PC-9 (cell line): ENCODE measurements around the gene TRPM5. TPM values are rescaled to one million over a fixed set of nuclear protein-coding genes. Genes with fewer than 3 reads are reported as not detected.

ENCODE experiments used
- BruUV-seq: library from RNA; stranded (reverse); fragments of 400-500 nt; replicated peaks from 2 replicates; lab custom pipeline; 2021; lab: Mats Ljungman, UMichigan
- CTCF ChIA-PET: fragments of 300-600 bp; sonication (Branson Sonifier 250); formaldehyde crosslinking; loops from one replicate; lab custom pipeline; 2022; ENCODE audit warnings: antibody characterized with exemption; lab: Charles Lee
- POLR2A ChIA-PET: fragments of 300-600 bp; sonication (Branson Sonifier 250); formaldehyde crosslinking; loops from one replicate; lab custom pipeline; 2022; ENCODE audit warnings: antibody characterized with exemption; ENCODE audit not compliant: unreplicated experiment; lab: Charles Lee
- DNase-seq, 2 experiments: peaks; one replicate each; pipeline versions ENCODE4 v3.0.0 to v3.0.0-alpha.2; 2015 to 2022; ENCODE audit warnings: mixed read lengths in 1 of 2
- H2AFZ ChIP-seq: fragments of 200-600 bp; sonication (generic); 2 replicates; pipeline ENCODE4 v1.8.1; 2017; ENCODE audit warnings: antibody characterized with exemption
- H3F3A ChIP-seq: fragments of 200-600 bp; sonication (generic); 2 replicates; pipeline ENCODE4 v1.8.1; 2017; ENCODE audit warnings: antibody characterized with exemption, mild to moderate bottlenecking, low read depth; ENCODE audit not compliant: insufficient read depth
- H3K27ac ChIP-seq: fragments of 200-600 bp; sonication (generic); 2 replicates; pipeline ENCODE4 v1.6.1; 2016; ENCODE audit warnings: mixed run types
- H3K27me3 ChIP-seq: fragments of 200-600 bp; sonication (generic); 2 replicates; pipeline ENCODE4 v1.6.1; 2016; ENCODE audit warnings: low read depth, mixed run types; ENCODE audit not compliant: insufficient read depth
- H3K36me3 ChIP-seq: fragments of 200-600 bp; sonication (generic); 2 replicates; pipeline ENCODE4 v1.6.1; 2016; ENCODE audit warnings: low read depth, mixed run types
- H3K4me1 ChIP-seq: fragments of 200-600 bp; sonication (generic); replicated peaks from 2 replicates; pipeline ENCODE4 v1.6.1; 2016; ENCODE audit warnings: mixed run types; ENCODE audit not compliant: insufficient read depth
- H3K4me2 ChIP-seq: fragments of 200-600 bp; sonication (generic); 2 replicates; pipeline ENCODE4 v1.6.1; 2017; ENCODE audit warnings: mixed run types
- H3K4me3 ChIP-seq: fragments of 200-600 bp; sonication (generic); 2 replicates; pipeline ENCODE4 v1.6.1; 2016; ENCODE audit warnings: mixed run types
- H3K79me2 ChIP-seq: fragments of 200-600 bp; sonication (generic); 2 replicates; pipeline ENCODE4 v1.6.1; 2017; ENCODE audit warnings: low read depth, mixed run types
- H3K9me2 ChIP-seq: fragments of 200-600 bp; sonication (generic); 2 replicates; pipeline ENCODE4 v1.8.1; 2017; ENCODE audit warnings: mild to moderate bottlenecking; ENCODE audit not compliant: insufficient read depth
- H3K9me3 ChIP-seq: fragments of 200-600 bp; sonication (generic); 2 replicates; pipeline ENCODE4 v1.8.1; 2016; ENCODE audit warnings: low read depth; ENCODE audit not compliant: insufficient read depth
- H4K20me1 ChIP-seq: fragments of 200-600 bp; sonication (generic); 2 replicates; pipeline ENCODE4 v1.8.1; 2017; ENCODE audit not compliant: insufficient read depth
- EZH2 ChIP-seq: fragments of 200-600 bp; sonication (generic); IDR thresholded peaks from 2 replicates; pipeline ENCODE4 v1.8.0; 2017; ENCODE audit warnings: antibody characterized with exemption, low read depth
- intact Hi-C: fragments of 100-400 bp; cut with micrococcal nuclease; formaldehyde crosslinking; loops from one replicate; pipeline ENCODE4 v1.10.0; 2022; ENCODE audit not compliant: unreplicated experiment
- total RNA-seq: library from RNA; stranded (reverse); gene quantifications from 2 replicates; pipeline ENCODE4 v1.2.3, GENCODE V29; 2021
- TF ChIP-seq, protein P1 (sequence below): fragments of 200-600 bp; sonication (generic); conservative IDR thresholded peaks from 2 replicates; pipeline ENCODE4 v1.6.1; 2017; ENCODE audit warnings: mixed run types, antibody characterized with exemption, mild to moderate bottlenecking, moderate library complexity

The TRPM5 gene
- total RNA-seq, 1 experiment from 2014 or later, result not detected

DNA sequence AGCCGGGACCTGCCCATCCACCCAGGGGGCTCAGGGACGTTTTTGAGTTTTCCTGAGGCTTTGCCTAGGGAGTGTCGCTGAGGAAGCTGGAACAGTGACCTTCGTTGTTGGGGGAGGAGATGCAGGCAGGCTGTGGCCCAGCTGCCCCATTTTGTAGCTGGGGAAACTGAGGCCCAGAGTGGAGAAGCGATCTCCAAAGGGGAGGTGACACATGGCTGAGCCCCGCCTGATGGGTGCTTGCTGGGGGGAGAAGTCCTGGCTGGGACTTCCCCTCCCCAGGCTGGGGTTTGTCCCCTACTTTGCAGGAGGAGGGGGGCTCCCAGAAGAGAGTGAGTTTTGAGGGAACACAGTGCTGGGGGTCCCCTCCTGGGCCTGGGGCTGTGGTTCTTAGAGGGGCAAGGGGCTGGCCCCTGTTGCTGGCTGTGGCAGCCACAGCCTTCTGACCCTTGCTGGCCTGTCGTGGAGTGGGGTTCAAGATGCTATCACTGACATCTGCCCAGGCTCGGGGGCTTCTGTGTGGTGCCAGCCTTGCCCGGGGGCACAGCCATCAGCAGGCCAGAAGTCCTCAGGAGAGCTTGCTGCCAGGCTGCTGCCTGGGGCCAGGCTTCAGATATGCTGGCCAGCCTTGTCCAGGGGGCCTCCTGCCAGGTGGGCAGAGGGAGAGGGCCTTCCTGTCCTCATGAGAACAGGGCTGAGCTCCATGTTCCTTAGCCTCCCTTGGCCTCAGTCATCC lies 21.9 kb upstream of the TRPM5 start:
- POLR2A ChIA-PET, result no interaction called here
- DNase-seq, result no peak
- Histone ChIP-seq H4K20me1 (no peaks in the 10 kb centered on the region), H3K4me1 (no peaks in the 10 kb centered on the region), H3K79me2 (no peaks in the 10 kb centered on the region), H3K9me2 (no peaks in the 10 kb centered on the region), H3K9me3 (no peaks in the 10 kb centered on the region), H2AFZ (no peak overlapping the region), H3K27ac (no peak overlapping the region), H3K27me3 (peaks cover 6% of the 10 kb centered on the region; the same call in 1 of the 2 replicates), H3F3A (no peaks in the 10 kb centered on the region), H3K4me3 (no peak overlapping the region), H3K36me3 (no peaks in the 10 kb centered on the region), H3K4me2 (no peak overlapping the region)
- no TSS peak for BruUV-seq
- TF ChIP-seq, protein P1, sequence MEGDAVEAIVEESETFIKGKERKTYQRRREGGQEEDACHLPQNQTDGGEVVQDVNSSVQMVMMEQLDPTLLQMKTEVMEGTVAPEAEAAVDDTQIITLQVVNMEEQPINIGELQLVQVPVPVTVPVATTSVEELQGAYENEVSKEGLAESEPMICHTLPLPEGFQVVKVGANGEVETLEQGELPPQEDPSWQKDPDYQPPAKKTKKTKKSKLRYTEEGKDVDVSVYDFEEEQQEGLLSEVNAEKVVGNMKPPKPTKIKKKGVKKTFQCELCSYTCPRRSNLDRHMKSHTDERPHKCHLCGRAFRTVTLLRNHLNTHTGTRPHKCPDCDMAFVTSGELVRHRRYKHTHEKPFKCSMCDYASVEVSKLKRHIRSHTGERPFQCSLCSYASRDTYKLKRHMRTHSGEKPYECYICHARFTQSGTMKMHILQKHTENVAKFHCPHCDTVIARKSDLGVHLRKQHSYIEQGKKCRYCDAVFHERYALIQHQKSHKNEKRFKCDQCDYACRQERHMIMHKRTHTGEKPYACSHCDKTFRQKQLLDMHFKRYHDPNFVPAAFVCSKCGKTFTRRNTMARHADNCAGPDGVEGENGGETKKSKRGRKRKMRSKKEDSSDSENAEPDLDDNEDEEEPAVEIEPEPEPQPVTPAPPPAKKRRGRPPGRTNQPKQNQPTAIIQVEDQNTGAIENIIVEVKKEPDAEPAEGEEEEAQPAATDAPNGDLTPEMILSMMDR, result no peak
- no peak for TF ChIP-seq EZH2
- intact Hi-C loops, result no loop called here
- CTCF ChIA-PET, result no interaction called here

DNA sequence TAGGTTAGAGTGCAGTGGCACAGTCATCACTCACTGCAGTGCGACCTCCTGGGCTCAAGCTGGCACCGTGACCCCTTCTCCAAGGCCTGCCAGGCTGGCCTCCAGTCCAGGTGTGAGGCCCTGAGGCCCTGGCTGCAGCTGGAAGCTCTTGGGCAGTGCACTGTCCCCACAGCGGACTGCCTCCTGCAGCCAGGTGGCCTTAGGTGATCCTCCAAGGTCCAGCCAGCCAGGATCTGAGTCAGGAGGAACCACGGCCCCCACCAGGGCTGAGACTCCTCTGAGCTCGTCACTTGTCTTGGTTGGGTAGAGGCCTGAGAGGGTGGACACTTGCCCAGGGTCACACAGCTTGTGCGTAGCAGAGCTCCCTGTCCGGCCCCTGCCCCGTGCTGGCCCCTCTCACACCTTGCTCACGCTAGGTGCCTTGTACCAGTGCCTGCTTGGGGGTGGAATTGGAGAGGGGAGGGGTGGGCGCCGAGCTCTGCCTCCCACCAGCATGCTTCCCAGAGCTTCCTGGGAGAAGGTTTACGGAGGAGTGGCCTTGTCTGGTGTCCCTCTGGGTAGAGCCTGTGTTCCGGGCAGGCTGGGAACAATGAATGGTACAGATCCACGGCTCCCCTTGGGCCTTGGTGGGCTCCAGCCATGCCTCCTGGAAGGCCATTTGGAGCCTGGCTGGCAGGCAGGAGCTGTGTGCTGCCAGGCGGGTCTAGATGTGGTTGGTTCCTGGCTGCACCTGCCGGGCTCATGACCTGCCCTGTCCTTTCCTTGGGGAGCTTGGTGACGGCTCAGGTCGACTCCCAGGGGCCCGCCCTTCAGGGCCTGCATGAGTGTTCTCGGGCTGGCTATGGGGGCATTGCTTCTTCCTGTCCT lies 21.1 kb upstream of the TRPM5 start:
- peaks cover 6% of the 10 kb centered on the region; the same call in 1 of the 2 replicates for H3K27me3 ChIP-seq
- no peaks in the 10 kb centered on the region for H3F3A ChIP-seq
- H3K27ac ChIP-seq, result no peak overlapping the region
- no peaks in the 10 kb centered on the region for H3K4me1 ChIP-seq
- no peaks in the 10 kb centered on the region for H3K79me2 ChIP-seq
- POLR2A ChIA-PET, result no interaction called here
- no peaks in the 10 kb centered on the region for H3K9me3 ChIP-seq
- CTCF ChIA-PET, result interaction anchor here (0.6 kb wide), 1 partner anchor 521 kb away, joined by 4 read pairs; no protein-coding TSS in a partner anchor
- H3K9me2 ChIP-seq, result no peaks in the 10 kb centered on the region
- H3K4me3 ChIP-seq, result no peak overlapping the region
- H3K36me3 ChIP-seq, result no peaks in the 10 kb centered on the region
- DNase-seq, result no peak
- intact Hi-C loops, result no loop called here
- no peak for TF ChIP-seq EZH2
- TF ChIP-seq, protein P1, result no peak
- H4K20me1 ChIP-seq, result no peaks in the 10 kb centered on the region
- H2AFZ ChIP-seq, result no peak overlapping the region
- no TSS peak for BruUV-seq
- H3K4me2 ChIP-seq, result no peak overlapping the region

- H2AFZ ChIP-seq, result no peak overlapping the region
- BruUV-seq, result no TSS peak
- no peak overlapping the region for H3K4me2 ChIP-seq
- no peak for TF ChIP-seq EZH2
- TF ChIP-seq, protein P1, result no peak
- POLR2A ChIA-PET, result no interaction called here
- no peaks in the 10 kb centered on the region for H3K9me3 ChIP-seq
- no peak for DNase-seq
- no peaks in the 10 kb centered on the region for H3K36me3 ChIP-seq
- no peaks in the 10 kb centered on the region for H3K9me2 ChIP-seq
- no peaks in the 10 kb centered on the region for H4K20me1 ChIP-seq
- intact Hi-C loops, result no loop called here
- no peaks in the 10 kb centered on the region for H3K27me3 ChIP-seq
- no peak overlapping the region for H3K4me3 ChIP-seq
- no peaks in the 10 kb centered on the region for H3F3A ChIP-seq
- CTCF ChIA-PET, result no interaction called here
- H3K27ac ChIP-seq, result no peak overlapping the region
- no peaks in the 10 kb centered on the region for H3K79me2 ChIP-seq
- no peaks in the 10 kb centered on the region for H3K4me1 ChIP-seq
Observed at GRCh38 chr11:2464451-2465165, 20.3 kb upstream of the TRPM5 start.
